Vagina (tissue), 2 donors: ENCODE measurements around the gene HFM1. TPM values are rescaled to one million over a fixed set of nuclear protein-coding genes. Genes with fewer than 3 reads are reported as not detected.

Source experiments
- DNase-seq, 2 donors: peaks; one replicate each; pipeline ENCODE4 v3.0.0-alpha.2; 2017; ENCODE audit errors: extremely low spot score in 2 of 2
- H3K27ac ChIP-seq: fragments of 200-600 bp; sonication (generic); one replicate; pipeline ENCODE4 v1.5.1; 2019
- H3K27me3 ChIP-seq: fragments of 200-600 bp; sonication (generic); one replicate; pipeline ENCODE4 v1.5.1; 2019
- H3K36me3 ChIP-seq, 2 donors: fragments of 200-600 bp; sonication (generic); one replicate each; pipeline ENCODE4 v1.5.1; 2017 to 2019
- H3K4me1 ChIP-seq: fragments of 200-600 bp; sonication (generic); one replicate; pipeline ENCODE4 v1.5.1; 2019
- H3K4me3 ChIP-seq, 2 donors: fragments of 200-600 bp; sonication (generic); 1 replicate in 1 of 2; 2 replicates in 1 of 2; pipeline ENCODE4 v1.5.1; 2016 to 2019
- H3K9me3 ChIP-seq: fragments of 200-600 bp; sonication (generic); one replicate; pipeline ENCODE4 v1.5.1; 2019
- POLR2A ChIP-seq, 2 donors: fragments of 450-650 bp; IDR thresholded peaks; one replicate each; pipeline ENCODE4 v1.6.1; 2017; ENCODE audit warnings: antibody characterized with exemption in 2 of 2, mild to moderate bottlenecking in 2 of 2, moderate library complexity in 2 of 2
- POLR2AphosphoS5 ChIP-seq, 2 donors: sonication (generic); formaldehyde crosslinking; IDR thresholded peaks; one replicate each; pipeline ENCODE4 v1.9.0; 2017; ENCODE audit warnings: antibody characterized with exemption in 2 of 2, mild to moderate bottlenecking in 2 of 2, low read depth in 1 of 2; ENCODE audit not compliant: insufficient read depth in 1 of 2
- intact Hi-C: fragments of 100-400 bp; cut with DNase I; formaldehyde crosslinking; loops from one replicate; pipeline ENCODE4 v1.15.1; 2023
- total RNA-seq: library from RNA; depleted of rRNA; stranded (reverse); fragments of >200 nt; gene quantifications from one replicate; pipeline ENCODE4 v1.2.3, GENCODE V29; 2016
- TF ChIP-seq, protein P1 (sequence below), 3 experiments: fragments of 450-650 bp in 2 of 3; fragments of 200-600 bp in 1 of 3; sonication (generic) in 1 of 3; IDR thresholded peaks; one replicate each; pipeline ENCODE4 v1.5.1; 2017 to 2019; ENCODE audit warnings: antibody characterized with exemption in 3 of 3, mild to moderate bottlenecking in 2 of 3, moderate library complexity in 2 of 3

HFM1 gene
- total RNA-seq, 1 donor from 2014 or later: 9.3 TPM

- H3K9me3 ChIP-seq: no peaks in the 10 kb centered on the region
- no peaks in the 10 kb centered on the region for H3K36me3 ChIP-seq
- TF ChIP-seq POLR2AphosphoS5 (IDR thresholded peaks at IDR 0.05; ENCODE audit: insufficient read depth in 1 of 2, low read depth in 1 of 2) (no peak), POLR2A (IDR thresholded peaks at IDR 0.05) (no peak)
- TF ChIP-seq, protein P1, sequence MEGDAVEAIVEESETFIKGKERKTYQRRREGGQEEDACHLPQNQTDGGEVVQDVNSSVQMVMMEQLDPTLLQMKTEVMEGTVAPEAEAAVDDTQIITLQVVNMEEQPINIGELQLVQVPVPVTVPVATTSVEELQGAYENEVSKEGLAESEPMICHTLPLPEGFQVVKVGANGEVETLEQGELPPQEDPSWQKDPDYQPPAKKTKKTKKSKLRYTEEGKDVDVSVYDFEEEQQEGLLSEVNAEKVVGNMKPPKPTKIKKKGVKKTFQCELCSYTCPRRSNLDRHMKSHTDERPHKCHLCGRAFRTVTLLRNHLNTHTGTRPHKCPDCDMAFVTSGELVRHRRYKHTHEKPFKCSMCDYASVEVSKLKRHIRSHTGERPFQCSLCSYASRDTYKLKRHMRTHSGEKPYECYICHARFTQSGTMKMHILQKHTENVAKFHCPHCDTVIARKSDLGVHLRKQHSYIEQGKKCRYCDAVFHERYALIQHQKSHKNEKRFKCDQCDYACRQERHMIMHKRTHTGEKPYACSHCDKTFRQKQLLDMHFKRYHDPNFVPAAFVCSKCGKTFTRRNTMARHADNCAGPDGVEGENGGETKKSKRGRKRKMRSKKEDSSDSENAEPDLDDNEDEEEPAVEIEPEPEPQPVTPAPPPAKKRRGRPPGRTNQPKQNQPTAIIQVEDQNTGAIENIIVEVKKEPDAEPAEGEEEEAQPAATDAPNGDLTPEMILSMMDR (IDR thresholded peaks at IDR 0.05): no peak
- H3K27ac ChIP-seq: no peak overlapping the region
- H3K27me3 ChIP-seq: no peaks in the 10 kb centered on the region
- no peak overlapping the region for H3K4me3 ChIP-seq
- no peaks in the 10 kb centered on the region for H3K4me1 ChIP-seq
- DNase-seq: no peak
- intact Hi-C loops: no loop called here
Observed at GRCh38 chr1:91245435-91245834, 159.2 kb downstream of the HFM1 start.

DNA sequence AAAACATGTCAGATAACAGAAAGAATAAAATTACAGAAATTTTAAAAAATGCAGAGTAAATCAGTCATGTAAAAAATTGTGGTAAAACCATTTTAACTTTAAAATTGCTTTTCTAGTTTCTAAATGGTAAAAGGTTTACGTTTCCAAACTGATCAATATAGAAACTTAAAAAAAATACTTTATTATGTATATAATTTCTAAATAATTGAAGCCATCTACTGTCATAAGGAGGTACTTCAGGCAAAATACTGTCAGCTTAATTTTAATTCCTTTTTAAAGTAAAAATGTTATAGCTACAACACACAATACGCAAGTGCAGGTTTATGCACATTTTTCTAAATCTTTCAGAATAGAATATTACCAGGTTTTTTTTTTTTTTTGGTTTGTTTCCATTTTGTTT lies 159.9 kb downstream of the HFM1 start:
- Histone ChIP-seq H3K4me1 (no peaks in the 10 kb centered on the region), H3K27me3 (no peaks in the 10 kb centered on the region), H3K27ac (no peak overlapping the region), H3K9me3 (no peaks in the 10 kb centered on the region), H3K36me3 (no peaks in the 10 kb centered on the region), H3K4me3 (no peak overlapping the region)
- no peak for DNase-seq
- intact Hi-C loops: no loop called here
- TF ChIP-seq POLR2AphosphoS5 (IDR thresholded peaks at IDR 0.05; ENCODE audit: insufficient read depth in 1 of 2, low read depth in 1 of 2): no peak
- TF ChIP-seq POLR2A (IDR thresholded peaks at IDR 0.05): no peak
- TF ChIP-seq, protein P1 (IDR thresholded peaks at IDR 0.05): no peak

GRCh38 chr1:91243171-91243570 lies 161.5 kb downstream of the HFM1 start:
- Histone ChIP-seq H3K4me3 (no peak overlapping the region), H3K4me1 (no peaks in the 10 kb centered on the region), H3K9me3 (no peaks in the 10 kb centered on the region), H3K36me3 (no peaks in the 10 kb centered on the region), H3K27ac (no peak overlapping the region), H3K27me3 (no peaks in the 10 kb centered on the region)
- no peak for TF ChIP-seq POLR2AphosphoS5 (IDR thresholded peaks at IDR 0.05; ENCODE audit: insufficient read depth in 1 of 2, low read depth in 1 of 2)
- TF ChIP-seq POLR2A (IDR thresholded peaks at IDR 0.05): no peak
- TF ChIP-seq, protein P1 (IDR thresholded peaks at IDR 0.05): no peak
- no peak for DNase-seq
- intact Hi-C loops: no loop called here

DNA sequence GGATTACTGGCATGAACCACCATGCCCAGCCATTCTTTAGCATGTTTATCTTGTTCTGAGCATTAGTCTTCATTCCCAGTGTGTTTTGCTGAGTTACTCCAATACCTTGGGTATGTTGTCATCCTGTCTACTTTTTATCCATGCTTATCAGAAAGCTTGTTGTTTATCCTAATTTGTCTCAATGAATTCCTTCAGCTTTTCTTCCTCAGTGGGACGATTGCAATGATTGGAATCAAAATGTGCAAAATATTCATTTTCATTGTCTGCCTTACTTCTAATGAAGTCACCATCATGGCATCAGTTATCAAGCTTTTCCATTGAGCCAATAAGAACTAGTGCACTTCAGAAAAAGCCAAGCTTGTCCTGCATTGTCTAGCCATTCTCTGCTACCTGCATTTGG lies 170.5 kb downstream of the HFM1 start:
- H3K27ac ChIP-seq: no peak overlapping the region
- DNase-seq: no peak
- TF ChIP-seq POLR2AphosphoS5 (IDR thresholded peaks at IDR 0.05; ENCODE audit: insufficient read depth in 1 of 2, low read depth in 1 of 2): no peak
- TF ChIP-seq POLR2A (IDR thresholded peaks at IDR 0.05): no peak
- TF ChIP-seq, protein P1 (IDR thresholded peaks at IDR 0.05): no peak
- no peaks in the 10 kb centered on the region for H3K4me1 ChIP-seq
- H3K4me3 ChIP-seq: no peak overlapping the region
- H3K27me3 ChIP-seq: no peaks in the 10 kb centered on the region
- H3K36me3 ChIP-seq: no peaks in the 10 kb centered on the region
- intact Hi-C loops: no loop called here
- H3K9me3 ChIP-seq: no peaks in the 10 kb centered on the region

- Histone ChIP-seq H3K4me1 (no peaks in the 10 kb centered on the region), H3K27ac (no peak overlapping the region), H3K9me3 (no peaks in the 10 kb centered on the region), H3K4me3 (no peak overlapping the region), H3K36me3 (no peaks in the 10 kb centered on the region), H3K27me3 (no peaks in the 10 kb centered on the region)
- TF ChIP-seq, protein P1 (IDR thresholded peaks at IDR 0.05): no peak
- TF ChIP-seq POLR2A (IDR thresholded peaks at IDR 0.05): no peak
- TF ChIP-seq POLR2AphosphoS5 (IDR thresholded peaks at IDR 0.05; ENCODE audit: insufficient read depth in 1 of 2, low read depth in 1 of 2): no peak
- intact Hi-C loops: no loop called here
- DNase-seq: no peak
Observed at GRCh38 chr1:91226741-91227140, 177.9 kb downstream of the HFM1 start.
